BJ (cell line): ENCODE results near the gene VARS1. TPM values are rescaled to one million over a fixed set of nuclear protein-coding genes. Genes with fewer than 3 reads are reported as not detected.

Source experiments
- CTCF ChIA-PET: fragments of 350-600 bp; formaldehyde crosslinking; extraction: SDS; loops from one replicate; lab custom pipeline; 2021; ENCODE audit warnings: antibody characterized with exemption, inconsistent platforms; lab: Yijun Ruan, JAX
- POLR2A ChIA-PET: fragments of 300-600 bp; sonication (Branson Sonifier 250); formaldehyde crosslinking; extraction: SDS; loops from one replicate; lab custom pipeline; 2021; ENCODE audit warnings: antibody characterized with exemption; lab: Charles Lee
- DNase-seq: peaks from one replicate; pipeline ENCODE4 v3.0.0-alpha.2; 2011; ENCODE audit warnings: low read depth
- H3K27me3 ChIP-seq: 2 replicates; pipeline ENCODE4 v1.6.0; 2011; ENCODE audit warnings: low read length; ENCODE audit not compliant: control insufficient read depth, insufficient read depth
- H3K36me3 ChIP-seq: 2 replicates; pipeline ENCODE4 v1.5.1; 2011; ENCODE audit warnings: low read length; ENCODE audit not compliant: control insufficient read depth, insufficient read depth
- H3K4me3 ChIP-seq: 2 replicates; pipeline ENCODE4 v1.5.1; 2011; ENCODE audit warnings: low read depth, mild to moderate bottlenecking, control low read depth, low read length
- CTCF ChIP-seq: IDR thresholded peaks from 2 replicates; pipeline ENCODE4 v1.5.1; 2011; ENCODE audit warnings: low read depth, mild to moderate bottlenecking, control low read depth, inconsistent platforms, low read length, moderate library complexity; ENCODE audit not compliant: insufficient read depth
- polyA plus RNA-seq: library from polyadenylated mRNA; depleted of rRNA; stranded (reverse); fragments of >200 nt; gene quantifications from 2 replicates; pipeline ENCODE4 v1.2.3, GENCODE V29; 2011

Gene VARS1
- polyA plus RNA-seq, 1 experiment: 33.9 TPM

- Histone ChIP-seq H3K27me3 (no peaks in the 10 kb centered on the region), H3K36me3 (peaks cover 20% of the 10 kb centered on the region), H3K4me3 (no peak overlapping the region)
- no peak for TF ChIP-seq CTCF
- ChIA-PET POLR2A (no interaction called here), CTCF (interaction anchor here (3.3 kb wide), 1 partner anchor 15 kb away, joined by 22 read pairs; no protein-coding TSS in a partner anchor)
- no peak for DNase-seq
Measured at GRCh38 chr6:31776485-31776988, 19.0 kb downstream of the VARS1 start.

- ChIA-PET CTCF (interaction anchor here (1.0 to 2.0 kb wide), 6 partner anchors 15 to 230 kb away, joined by 3 to 6 read pairs (median 3); partner anchors contain the start of genes ATP6V1G2, MSH5 and NEU1), POLR2A (no interaction called here)
- DNase-seq: no peak
- H3K27me3 ChIP-seq: no peaks in the 10 kb centered on the region
- no peak overlapping the region for H3K4me3 ChIP-seq
- peaks cover 14% of the 10 kb centered on the region for H3K36me3 ChIP-seq
- no peak for TF ChIP-seq CTCF
Measured at GRCh38 chr6:31775633-31776484, 19.7 kb downstream of the VARS1 start.

- Histone ChIP-seq H3K4me3 (no peak overlapping the region), H3K27me3 (no peaks in the 10 kb centered on the region), H3K36me3 (peaks cover 10% of the 10 kb centered on the region)
- no peak for TF ChIP-seq CTCF
- CTCF ChIA-PET: interaction anchor here (1.0 to 2.0 kb wide), 6 partner anchors 16 to 229 kb away, joined by 3 to 6 read pairs (median 3); partner anchors contain the start of genes ATP6V1G2, MSH5 and NEU1
- no peak for DNase-seq
- POLR2A ChIA-PET: no interaction called here
Measured at GRCh38 chr6:31775184-31775583, 20.4 kb downstream of the VARS1 start.

GRCh38 chr6:31771992-31772358, 23.6 kb downstream of the VARS1 start:
- H3K27me3 ChIP-seq: no peaks in the 10 kb centered on the region
- no peak for DNase-seq
- no peaks in the 10 kb centered on the region for H3K36me3 ChIP-seq
- no peak for TF ChIP-seq CTCF
- no peak overlapping the region for H3K4me3 ChIP-seq
- ChIA-PET POLR2A (no interaction called here), CTCF (interaction anchor here (1.0 to 3.3 kb wide), 8 partner anchors 19 to 181 kb away, joined by 3 to 19 read pairs (median 4); partner anchors contain the start of genes HSPA1B and LY6G6F)

GRCh38 chr6:31770860-31771259, 24.7 kb downstream of the VARS1 start:
- Histone ChIP-seq H3K4me3 (no peak overlapping the region), H3K36me3 (no peaks in the 10 kb centered on the region), H3K27me3 (no peaks in the 10 kb centered on the region)
- CTCF ChIA-PET: interaction anchor here (0.6 to 3.3 kb wide), 16 partner anchors 20 to 1311 kb away, joined by 3 to 35 read pairs (median 9); partner anchors contain the start of genes ABHD16A, CLIC1, DDAH2 and HSPA1A
- no peak for DNase-seq
- TF ChIP-seq CTCF: no peak
- POLR2A ChIA-PET: no interaction called here
